Amygdala (tissue), 56 donors: ENCODE measurements around the gene PLPP1.
"Not testable (repeated sequence)": the region's sequence is repeated elsewhere in the genome, so short reads cannot be mapped to it uniquely, and the experiment has no call there.

Experiments used
- DNase-seq, 56 donors: peaks; one replicate each; lab custom pipeline; 2025; lab: John Stamatoyannopoulos, UW

PLPP1 gene

GRCh38 chr5:55509097-55509496, 25.7 kb downstream of the PLPP1 start:
- DNase-seq: no peak

GRCh38 chr5:55507574-55507973, 27.2 kb downstream of the PLPP1 start:
- DNase-seq: no peak

GRCh38 chr5:55505711-55506110, 29.1 kb downstream of the PLPP1 start:
- not testable (repeated sequence) for DNase-seq

- DNase-seq: not testable (repeated sequence)
Measured at GRCh38 chr5:55503917-55504316, 30.8 kb downstream of the PLPP1 start.

- no peak for DNase-seq
Measured at GRCh38 chr5:55502759-55503158, 32.0 kb downstream of the PLPP1 start.

GRCh38 chr5:55498457-55498856, 36.3 kb downstream of the PLPP1 start:
- no peak for DNase-seq

- DNase-seq: no peak
Measured at GRCh38 chr5:55497712-55498111, 37.1 kb downstream of the PLPP1 start.

- DNase-seq: peak in 7 of 56 donors; percentile 3 to 19 (median 8)
Measured at GRCh38 chr5:55495216-55495615, 39.5 kb downstream of the PLPP1 start.

- no peak for DNase-seq
Measured at GRCh38 chr5:55492449-55492848, 42.3 kb downstream of the PLPP1 start.

GRCh38 chr5:55485073-55485472, 49.7 kb downstream of the PLPP1 start:
- no peak for DNase-seq

GRCh38 chr5:55484531-55484930, 50.2 kb downstream of the PLPP1 start:
- DNase-seq: no peak

- DNase-seq: no peak
Measured at GRCh38 chr5:55483885-55484284, 50.9 kb downstream of the PLPP1 start.

GRCh38 chr5:55481293-55481855, 53.4 kb downstream of the PLPP1 start:
- no peak for DNase-seq

- no peak for DNase-seq
Measured at GRCh38 chr5:55480781-55481180, 54.0 kb downstream of the PLPP1 start.

GRCh38 chr5:55472642-55473041, 62.1 kb downstream of the PLPP1 start:
- no peak for DNase-seq

GRCh38 chr5:55471468-55471867, 63.3 kb downstream of the PLPP1 start:
- DNase-seq: no peak

- DNase-seq: no peak
Measured at GRCh38 chr5:55470282-55470681, 64.5 kb downstream of the PLPP1 start.

- DNase-seq: no peak
Measured at GRCh38 chr5:55469839-55470238, 64.9 kb downstream of the PLPP1 start.

GRCh38 chr5:55467862-55468551, 66.8 kb downstream of the PLPP1 start:
- no peak for DNase-seq

GRCh38 chr5:55463613-55464012, 71.2 kb downstream of the PLPP1 start:
- DNase-seq: no peak

- no peak for DNase-seq
Measured at GRCh38 chr5:55459572-55459971, 75.2 kb downstream of the PLPP1 start.

- no peak for DNase-seq
Measured at GRCh38 chr5:55456216-55456895, 78.4 kb downstream of the PLPP1 start.
